DMS 273 (cell line): ENCODE results near the gene GTF2A2.
"Not testable (repeated sequence)": the region's sequence is repeated elsewhere in the genome, so short reads cannot be mapped to it uniquely, and the experiment has no call there.

Experiments
- DNase-seq: peaks from one replicate; lab custom pipeline; 2025; ENCODE audit not compliant: unreplicated experiment; lab: John Stamatoyannopoulos, UW

GTF2A2 gene

GRCh38 chr15:59674361-59674877 is 17.1 kb upstream of the GTF2A2 start:
- no peak for DNase-seq

GRCh38 chr15:59668556-59668955 is 11.2 kb upstream of the GTF2A2 start:
- DNase-seq = no peak

GRCh38 chr15:59662260-59662659 is 4.9 kb upstream of the GTF2A2 start:
- no peak for DNase-seq

- DNase-seq = no peak
Observed at GRCh38 chr15:59659366-59659765, 2.1 kb upstream of the GTF2A2 start.

- DNase-seq = no peak
Observed at GRCh38 chr15:59657635-59658125, 365 bp upstream of the GTF2A2 start.

- no peak for DNase-seq
Observed at GRCh38 chr15:59654046-59654445, 3.3 kb downstream of the GTF2A2 start.

- no peak for DNase-seq
Observed at GRCh38 chr15:59649603-59650002, 7.7 kb downstream of the GTF2A2 start.

GRCh38 chr15:59647085-59647484 is 10.2 kb downstream of the GTF2A2 start:
- DNase-seq = no peak

GRCh38 chr15:59646277-59646676 is 11.0 kb downstream of the GTF2A2 start:
- no peak for DNase-seq

GRCh38 chr15:59645812-59646211 is 11.5 kb downstream of the GTF2A2 start:
- DNase-seq = not testable (repeated sequence)

- DNase-seq = no peak
Observed at GRCh38 chr15:59644756-59645155, 12.6 kb downstream of the GTF2A2 start.

GRCh38 chr15:59642351-59642750 is 15.0 kb downstream of the GTF2A2 start:
- no peak for DNase-seq

- DNase-seq = not testable (repeated sequence)
Observed at GRCh38 chr15:59637507-59637906, 19.8 kb downstream of the GTF2A2 start.

- no peak for DNase-seq
Observed at GRCh38 chr15:59636184-59636583, 21.1 kb downstream of the GTF2A2 start.

- DNase-seq = peak; percentile 15
Observed at GRCh38 chr15:59632714-59633113, 24.6 kb downstream of the GTF2A2 start.

GRCh38 chr15:59622289-59622688 is 35.0 kb downstream of the GTF2A2 start:
- DNase-seq = peak; percentile 39

GRCh38 chr15:59618406-59618805 is 38.9 kb downstream of the GTF2A2 start:
- DNase-seq = no peak

- no peak for DNase-seq
Observed at GRCh38 chr15:59616379-59616778, 40.9 kb downstream of the GTF2A2 start.

- no peak for DNase-seq
Observed at GRCh38 chr15:59615661-59616060, 41.7 kb downstream of the GTF2A2 start.

GRCh38 chr15:59614153-59614552 is 43.2 kb downstream of the GTF2A2 start:
- DNase-seq = no peak

GRCh38 chr15:59611276-59612260 is 45.7 kb downstream of the GTF2A2 start, which contains the start of gene GCNT3:
Gene GCNT3 (plus strand): TSS chr15:59611783. CDS start chr15:59618239, 6,456 bp downstream.
- no peak for DNase-seq
